Activated T-cell treated with anti-CD3 and anti-CD28 coated beads for 48 hours (primary cell): Measurements from ENCODE around the gene RPS6KA1.
"Not testable (repeated sequence)": the region's sequence is repeated elsewhere in the genome, so short reads cannot be mapped to it uniquely, and the experiment has no call there.

Experiments
- DNase-seq: peaks from one replicate; pipeline ENCODE4 v3.0.0-alpha.2; 2020; ENCODE audit warnings: low read depth

The RPS6KA1 gene

GRCh38 chr1:26529655-26530409 lies at the start of gene RPS6KA1:
Gene RPS6KA1, plus strand, starts transcription at chr1:26529761. Its CDS starts 160 bp downstream, at chr1:26529921.
- peak; percentile 61 for DNase-seq

- no peak for DNase-seq
Observed at GRCh38 chr1:26482921-26483320, 46.6 kb upstream of the RPS6KA1 start.

GRCh38 chr1:26483980-26484379 lies 45.6 kb upstream of the RPS6KA1 start:
- DNase-seq = no peak

GRCh38 chr1:26490155-26490554 lies 39.4 kb upstream of the RPS6KA1 start:
- no peak for DNase-seq

GRCh38 chr1:26493267-26493666 lies 36.3 kb upstream of the RPS6KA1 start:
- no peak for DNase-seq

- no peak for DNase-seq
Observed at GRCh38 chr1:26493938-26494337, 35.6 kb upstream of the RPS6KA1 start.

GRCh38 chr1:26496861-26497260 lies 32.7 kb upstream of the RPS6KA1 start:
- no peak for DNase-seq

- DNase-seq = no peak
Observed at GRCh38 chr1:26498894-26499293, 30.7 kb upstream of the RPS6KA1 start.

- DNase-seq = peak; percentile 94
Observed at GRCh38 chr1:26500488-26501175, 28.9 kb upstream of the RPS6KA1 start.

GRCh38 chr1:26510711-26511110 lies 18.9 kb upstream of the RPS6KA1 start:
- DNase-seq = not testable (repeated sequence)

GRCh38 chr1:26515836-26516235 lies 13.7 kb upstream of the RPS6KA1 start:
- DNase-seq = not testable (repeated sequence)

- no peak for DNase-seq
Observed at GRCh38 chr1:26516987-26517765, 12.4 kb upstream of the RPS6KA1 start.

GRCh38 chr1:26517766-26518049 lies 11.9 kb upstream of the RPS6KA1 start:
- DNase-seq = no peak

- no peak for DNase-seq
Observed at GRCh38 chr1:26518355-26518754, 11.2 kb upstream of the RPS6KA1 start.

GRCh38 chr1:26520339-26520738 lies 9.2 kb upstream of the RPS6KA1 start:
- no peak for DNase-seq

- no peak for DNase-seq
Observed at GRCh38 chr1:26521669-26522030, 7.9 kb upstream of the RPS6KA1 start.

- DNase-seq = no peak
Observed at GRCh38 chr1:26522073-26522472, 7.5 kb upstream of the RPS6KA1 start.

- DNase-seq = no peak
Observed at GRCh38 chr1:26524181-26524580, 5.4 kb upstream of the RPS6KA1 start.

GRCh38 chr1:26526287-26526686 lies 3.3 kb upstream of the RPS6KA1 start:
- no peak for DNase-seq

- no peak for DNase-seq
Observed at GRCh38 chr1:26529405-26529654, 231 bp upstream of the RPS6KA1 start.

- DNase-seq = no peak
Observed at GRCh38 chr1:26530410-26530894, 891 bp downstream of the RPS6KA1 start.

GRCh38 chr1:26530895-26531598 lies 1.5 kb downstream of the RPS6KA1 start:
- DNase-seq = no peak
